NCI-H1092 treated with DMSO at 0.1 percent for 48 hours (cell line): ENCODE data around the gene ESRP2.

ENCODE experiments used
- DNase-seq: peaks from one replicate; lab custom pipeline; 2025; lab: John Stamatoyannopoulos, UW

ESRP2 gene

GRCh38 chr16:68235887-68236136, at the start of gene ESRP2:
Gene ESRP2, minus strand, starts transcription at chr16:68236127. Its CDS starts 82 bp downstream, at chr16:68236045.
- DNase-seq, result no peak

- no peak for DNase-seq
These were observed 49.8 kb upstream of the ESRP2 start for GRCh38 chr16:68285683-68286082.

- DNase-seq, result no peak
These were observed 48.9 kb upstream of the ESRP2 start for GRCh38 chr16:68284847-68285246.

GRCh38 chr16:68283801-68284598, 48.1 kb upstream of the ESRP2 start:
- DNase-seq, result no peak

DNA sequence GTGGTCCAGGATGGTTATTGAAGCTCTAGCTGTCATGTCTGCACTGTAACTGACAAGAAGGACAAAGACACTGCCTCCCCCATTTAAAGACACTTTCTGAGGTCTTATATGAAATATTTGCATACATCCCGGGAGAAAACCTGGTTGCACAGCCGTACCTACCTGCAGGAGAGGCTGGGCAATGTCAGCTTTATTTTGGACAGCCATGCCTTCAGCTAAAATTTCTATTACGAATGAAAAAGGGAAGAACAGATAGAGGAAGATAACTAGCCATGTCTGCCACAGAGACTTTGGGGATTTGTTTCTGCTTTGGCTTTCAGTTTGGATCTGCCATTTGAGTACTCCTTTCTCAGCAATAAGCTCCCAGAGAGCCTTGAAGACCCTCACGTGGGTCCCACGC, 47.4 kb upstream of the ESRP2 start:
- no peak for DNase-seq

- no peak for DNase-seq
These were observed 46.1 kb upstream of the ESRP2 start for GRCh38 chr16:68282064-68282452.

DNA sequence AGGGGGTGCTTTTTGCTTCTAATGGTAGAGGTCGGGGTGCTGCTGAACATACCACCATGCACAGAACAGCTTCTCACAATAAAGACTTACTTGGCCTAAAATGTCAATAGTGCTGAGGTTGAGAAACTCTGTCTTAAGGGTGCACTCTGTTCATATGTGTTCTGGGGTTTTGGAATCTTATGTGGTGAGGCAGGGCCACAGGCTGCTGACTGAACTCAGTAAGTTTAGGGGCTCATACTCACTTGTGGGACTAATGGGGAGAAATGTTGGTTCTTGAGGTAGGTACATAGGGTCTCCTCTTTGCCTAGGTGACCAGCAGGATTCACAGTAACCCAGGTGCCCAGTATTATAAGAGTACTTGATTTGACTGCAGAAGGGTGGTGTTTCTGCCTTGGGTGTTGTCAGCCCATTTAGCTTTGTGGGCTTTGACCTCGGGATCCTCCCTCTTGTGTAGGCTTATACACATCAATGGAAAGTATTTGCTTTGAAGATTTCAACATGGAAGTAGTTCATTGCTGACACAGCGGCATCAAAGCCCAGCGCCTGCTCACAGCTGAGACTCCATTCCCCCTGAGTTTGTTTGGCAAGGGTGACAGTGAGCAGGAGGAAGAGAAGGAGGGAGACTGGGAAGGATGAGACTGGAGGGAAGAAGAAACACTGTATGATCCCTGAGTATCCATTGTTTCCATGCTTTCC, 45.6 kb upstream of the ESRP2 start:
- DNase-seq, result no peak

DNA sequence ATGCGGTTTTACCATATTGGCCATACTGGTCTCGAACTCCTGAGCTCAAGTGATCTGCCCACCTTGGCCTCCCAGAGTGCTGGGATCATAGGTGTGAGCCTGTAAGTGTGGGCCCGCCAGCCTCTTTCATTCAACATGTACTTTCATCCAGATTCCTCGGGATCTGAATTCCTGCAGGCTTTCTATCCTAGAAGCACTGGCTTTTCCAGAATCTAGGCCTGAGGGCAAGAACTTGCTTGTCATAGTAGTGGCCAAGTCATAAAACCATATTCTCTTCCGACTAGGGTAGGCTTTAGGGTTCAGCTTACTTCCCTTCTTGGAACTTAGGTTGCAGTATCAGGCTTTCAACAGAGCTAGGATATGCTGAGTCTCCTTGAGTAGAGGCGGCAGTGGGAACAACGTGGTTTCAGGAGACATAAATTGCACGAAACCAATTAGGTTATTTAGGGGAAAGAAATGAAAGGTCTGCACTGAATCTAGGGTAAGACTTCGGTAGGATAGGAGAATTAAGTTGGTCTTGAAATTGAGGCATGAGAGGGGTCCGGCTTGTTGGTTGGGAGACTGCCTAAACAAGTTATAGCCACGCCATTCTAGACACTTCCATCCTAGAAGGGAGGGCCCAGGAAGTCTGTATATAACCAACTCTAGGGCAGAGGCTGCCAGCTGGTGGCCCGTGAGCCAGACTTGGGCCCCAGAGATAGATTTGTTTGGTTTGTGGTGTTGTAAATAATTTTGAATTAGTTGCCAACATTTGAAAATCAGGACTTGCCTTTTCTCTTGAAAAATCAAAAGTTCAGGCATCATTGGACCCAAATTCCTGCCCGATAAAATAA, 44.0 kb upstream of the ESRP2 start:
- no peak for DNase-seq

DNA sequence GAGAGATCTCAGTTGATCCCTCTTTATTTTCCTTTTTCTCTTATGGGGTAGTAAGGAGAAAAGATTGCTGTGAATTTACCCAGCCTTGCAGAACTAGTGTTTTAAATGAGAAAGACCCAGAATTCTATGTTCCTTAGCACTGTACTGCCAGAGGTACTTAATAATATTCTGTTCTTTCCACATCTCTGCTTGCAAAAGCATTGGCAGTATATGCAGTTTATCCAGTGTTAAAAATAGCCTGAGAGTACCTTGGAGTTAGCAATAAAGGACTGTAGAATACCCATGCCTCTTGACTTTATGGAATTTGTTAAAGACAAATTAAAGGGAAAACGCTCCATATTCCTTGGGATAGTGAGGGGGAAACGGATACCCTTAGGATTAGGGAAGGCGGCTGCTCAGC, 40.3 kb upstream of the ESRP2 start:
- DNase-seq, result no peak

GRCh38 chr16:68275611-68276191, 39.8 kb upstream of the ESRP2 start:
- no peak for DNase-seq

GRCh38 chr16:68274441-68274840, 38.5 kb upstream of the ESRP2 start:
- DNase-seq, result no peak

DNA sequence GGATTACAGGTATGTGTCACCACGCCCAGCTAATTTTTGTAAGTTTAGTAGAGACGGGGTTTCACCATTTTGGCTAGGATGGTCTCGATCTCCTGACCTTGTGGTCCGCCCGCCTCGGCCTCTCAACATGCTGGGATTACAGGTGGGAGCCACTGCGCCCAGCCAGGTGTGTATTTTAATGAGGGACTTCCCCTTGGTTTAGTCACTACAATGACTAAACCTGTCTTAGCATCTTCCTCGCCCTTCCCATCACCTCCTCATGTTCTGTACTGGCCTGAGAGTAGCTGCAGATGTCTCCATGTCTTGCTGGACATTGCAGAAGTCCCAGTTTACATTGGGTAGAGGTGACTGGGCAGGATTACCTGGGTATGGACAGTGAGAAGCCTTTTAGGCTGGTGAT, 38.0 kb upstream of the ESRP2 start:
- no peak for DNase-seq

DNA sequence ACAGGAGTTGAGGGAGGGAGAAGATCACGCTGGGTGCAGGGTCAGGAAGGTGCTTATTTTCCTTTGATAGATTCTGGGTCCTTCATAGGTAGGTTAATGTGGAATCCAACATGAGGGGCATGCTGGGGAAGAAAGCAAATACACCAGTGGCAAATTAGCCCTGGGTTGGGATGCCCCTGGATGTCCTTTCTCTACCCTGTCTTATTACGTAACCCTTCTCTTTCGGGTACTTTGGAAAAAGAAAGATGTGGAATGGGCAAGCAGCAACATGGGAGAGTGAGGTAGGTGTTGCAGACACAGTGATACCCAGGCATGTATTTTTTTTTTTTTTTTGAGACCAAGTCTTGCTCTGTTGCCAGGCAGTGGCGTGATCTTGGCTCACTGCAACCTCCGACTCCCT, 37.5 kb upstream of the ESRP2 start:
- DNase-seq, result no peak

- DNase-seq, result no peak
These were observed 36.7 kb upstream of the ESRP2 start for GRCh38 chr16:68272507-68273209.

DNA sequence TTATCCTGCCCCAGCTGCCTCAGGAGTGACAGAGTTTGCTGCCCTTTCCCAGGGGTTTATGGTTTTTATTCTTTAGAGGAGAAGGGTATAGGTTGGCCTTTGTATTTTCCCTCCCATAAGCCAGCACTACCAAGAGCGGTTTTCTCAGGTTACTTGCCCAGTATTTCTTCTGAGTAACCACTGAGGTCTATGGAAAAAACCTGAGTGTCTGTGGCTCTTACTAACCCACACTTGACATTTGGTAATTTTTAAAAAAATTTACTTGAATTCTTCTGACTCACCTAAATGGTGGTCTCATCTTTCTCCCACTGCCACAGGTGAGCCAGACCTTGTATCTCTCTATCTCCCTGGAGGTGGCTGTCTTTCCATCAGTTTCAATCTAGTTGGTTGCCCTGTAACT, 34.4 kb upstream of the ESRP2 start:
- DNase-seq, result no peak

- no peak for DNase-seq
These were observed 33.9 kb upstream of the ESRP2 start for GRCh38 chr16:68269793-68270192.

DNA sequence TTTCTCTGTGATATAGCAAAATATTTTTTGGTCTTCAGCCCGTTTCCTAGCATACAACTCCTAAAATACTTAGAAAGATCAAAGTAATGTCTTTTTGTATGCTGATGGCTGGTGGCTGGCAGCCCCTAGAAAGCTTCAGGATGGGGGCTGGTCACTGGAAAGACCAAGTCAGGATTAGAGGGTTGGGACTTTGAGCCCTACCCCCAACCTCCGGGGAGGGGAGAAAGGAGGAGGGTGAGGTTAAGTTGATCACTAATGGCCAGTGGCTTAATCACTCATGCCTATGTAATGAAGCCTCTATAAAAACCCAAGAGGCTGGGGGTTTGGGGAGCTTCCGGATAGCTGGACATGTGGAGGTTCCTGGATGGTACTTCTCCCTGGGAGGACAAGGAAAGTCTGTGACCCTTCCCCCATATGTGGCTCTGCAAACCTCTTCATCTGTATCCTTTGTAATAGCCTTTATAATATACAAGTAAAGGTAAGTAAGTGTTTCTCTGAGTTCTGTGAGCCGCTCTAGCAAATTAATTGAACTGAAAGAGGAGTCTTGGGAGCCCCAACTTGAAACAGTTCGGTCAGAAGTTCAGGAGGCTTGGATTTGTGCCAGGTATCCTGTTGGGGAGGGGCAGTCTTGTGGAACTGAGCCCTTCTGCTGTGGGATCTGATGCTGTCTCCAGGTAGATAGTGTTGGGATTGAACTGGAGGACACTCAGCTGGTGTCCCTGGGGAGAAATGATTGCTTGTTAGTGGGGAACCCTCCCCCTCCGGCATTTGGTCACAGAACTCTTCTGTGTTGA, 31.9 kb upstream of the ESRP2 start:
- DNase-seq, result no peak

GRCh38 chr16:68265078-68265920, 29.4 kb upstream of the ESRP2 start:
- peak; percentile 44 for DNase-seq

- DNase-seq, result peak; percentile 65
These were observed 28.5 kb upstream of the ESRP2 start, which contains the start of gene SLC7A6 for GRCh38 chr16:68264128-68265077. Gene SLC7A6, plus strand, starts transcription at chr16:68264526. Its CDS starts 10,201 bp downstream, at chr16:68274727.
